CD14-positive monocyte (primary cell): ENCODE measurements around the gene OR5T1. TPM values are rescaled to one million over a fixed set of nuclear protein-coding genes. Genes with fewer than 3 reads are reported as not detected.
A peak's percentile ranks its signal among the peaks of the same experiment; 100 is the strongest.

Experiments
- DNase-seq, 3 donors: peaks; one replicate each; pipeline ENCODE4 v3.0.0-alpha.2; 2011 to 2022
- H2AFZ ChIP-seq: 2 replicates; pipeline ENCODE4 v1.6.0; 2012; ENCODE audit warnings: mild to moderate bottlenecking, low read depth, low read length, inconsistent platforms; ENCODE audit not compliant: insufficient read depth, poor library complexity, severe bottlenecking
- H3K27ac ChIP-seq, 2 donors: 1 replicate in 1 of 2; 2 replicates in 1 of 2; pipeline ENCODE4 v1.5.1; 2012 to 2013; ENCODE audit warnings: low read length in 2 of 2, control low read depth in 1 of 2, inconsistent platforms in 1 of 2, low read depth in 1 of 2, mild to moderate bottlenecking in 1 of 2
- H3K27me3 ChIP-seq, 2 donors: one replicate each; pipeline versions ENCODE4 v1.6.0 to v1.6.1; 2011 to 2013; ENCODE audit warnings: low read length in 2 of 2; ENCODE audit not compliant: control insufficient read depth in 2 of 2, insufficient read depth in 2 of 2
- H3K36me3 ChIP-seq, 2 donors: replicated peaks in 1 of 2; 1 replicate in 1 of 2; 2 replicates in 1 of 2; pipeline versions ENCODE4 v1.5.1 to v1.6.1; 2012 to 2013; ENCODE audit warnings: low read length in 2 of 2, control low read depth in 1 of 2, inconsistent platforms in 1 of 2, mild to moderate bottlenecking in 1 of 2; ENCODE audit not compliant: insufficient read depth in 2 of 2, control insufficient read depth in 1 of 2
- H3K4me1 ChIP-seq, 2 donors: 1 replicate in 1 of 2; 2 replicates in 1 of 2; pipeline versions ENCODE4 v1.5.1 to v1.6.1; 2012 to 2013; ENCODE audit warnings: low read length in 2 of 2, control low read depth in 1 of 2, inconsistent platforms in 1 of 2, mild to moderate bottlenecking in 1 of 2, moderate library complexity in 1 of 2; ENCODE audit not compliant: insufficient read depth in 2 of 2, control insufficient read depth in 1 of 2
- H3K4me2 ChIP-seq: replicated peaks from 2 replicates; pipeline ENCODE3; 2012; ENCODE audit warnings: low read length, moderate library complexity, mild to moderate bottlenecking; ENCODE audit not compliant: poor library complexity, severe bottlenecking; ENCODE audit errors: extremely low read depth
- H3K4me3 ChIP-seq, 3 experiments: fragments of 200-600 bp in 1 of 3; sonication (generic) in 1 of 3; replicated peaks in 1 of 3; 1 replicate in 2 of 3; 2 replicates in 1 of 3; pipeline ENCODE4 v1.5.1; 2011 to 2013; ENCODE audit warnings: low read length in 3 of 3, mild to moderate bottlenecking in 3 of 3, control low read depth in 2 of 3, low read depth in 2 of 3, inconsistent platforms in 1 of 3, moderate library complexity in 1 of 3
- H3K79me2 ChIP-seq: 2 replicates; pipeline ENCODE4 v1.6.0; 2012; ENCODE audit warnings: mild to moderate bottlenecking, control low read depth, inconsistent platforms, low read length, moderate library complexity; ENCODE audit not compliant: insufficient read depth
- H3K9ac ChIP-seq: 2 replicates; pipeline ENCODE4 v1.6.0; 2017; ENCODE audit warnings: low read length, mild to moderate bottlenecking; ENCODE audit not compliant: insufficient read depth, poor library complexity, severe bottlenecking
- H3K9me3 ChIP-seq, 2 donors: replicated peaks in 1 of 2; 1 replicate in 1 of 2; 2 replicates in 1 of 2; pipeline versions ENCODE4 v1.5.1 to v1.6.1; 2012 to 2013; ENCODE audit warnings: low read length in 2 of 2, control low read depth in 1 of 2; ENCODE audit not compliant: control insufficient read depth in 1 of 2, insufficient read depth in 1 of 2
- H4K20me1 ChIP-seq: 2 replicates; pipeline ENCODE4 v1.6.0; 2012; ENCODE audit warnings: mild to moderate bottlenecking, low read length, control low read depth, moderate library complexity; ENCODE audit not compliant: insufficient read depth
- H3K27ac Mint-ChIP-seq, 7 donors: one replicate each; pipeline ENCODE4 v1.8.0; 2020; ENCODE audit warnings: mild to moderate bottlenecking in 7 of 7, mixed read lengths in 7 of 7, moderate library complexity in 6 of 7, inconsistent platforms in 2 of 7
- H3K27me3 Mint-ChIP-seq, 3 donors: one replicate each; pipeline ENCODE4 v1.8.0; 2021 to 2022; ENCODE audit warnings: low read depth in 3 of 3, mild to moderate bottlenecking in 3 of 3, mixed read lengths in 3 of 3, moderate library complexity in 3 of 3, inconsistent platforms in 1 of 3
- H3K36me3 Mint-ChIP-seq, 2 donors: one replicate each; pipeline ENCODE4 v1.8.0; 2020; ENCODE audit warnings: mixed read lengths in 2 of 2, inconsistent platforms in 1 of 2, mild to moderate bottlenecking in 1 of 2
- H3K4me1 Mint-ChIP-seq: one replicate; pipeline ENCODE4 v1.8.0; 2020; ENCODE audit warnings: mild to moderate bottlenecking, mixed read lengths
- H3K4me3 Mint-ChIP-seq, 2 donors: one replicate each; pipeline ENCODE4 v1.8.0; 2020; ENCODE audit warnings: mild to moderate bottlenecking in 2 of 2, mixed read lengths in 2 of 2, moderate library complexity in 1 of 2
- H3K9me3 Mint-ChIP-seq, 7 donors: one replicate each; pipeline ENCODE4 v1.8.0; 2020 to 2022; ENCODE audit warnings: mixed read lengths in 7 of 7, mild to moderate bottlenecking in 6 of 7, moderate library complexity in 6 of 7, inconsistent platforms in 2 of 7
- WGBS: methylation state at CpG from one replicate; pipeline ENCODE4 v1.1.5; 2013; ENCODE audit warnings: missing lambda C conversion rate; ENCODE audit not compliant: insufficient coverage; 5-methylcytosine and 5-hydroxymethylcytosine counted together
- intact Hi-C, 2 donors: fragments of 100-400 bp; cut with micrococcal nuclease; formaldehyde crosslinking; loops; one replicate each; pipeline versions ENCODE4 v1.15.0 to v1.15.1; 2023
- polyA plus RNA-seq, 3 donors: library from polyadenylated mRNA; depleted of rRNA in 1 of 3; unstranded in 2 of 3; stranded (reverse) in 1 of 3; fragments of 300-500 nt in 2 of 3; fragments of >200 nt in 1 of 3; fragmentation: Illumina TruSeq in 2 of 3; gene quantifications; 1 replicate in 2 of 3; 2 replicates in 1 of 3; pipeline ENCODE4 v1.2.3, GENCODE V29; 2012 to 2021
- TF ChIP-seq, protein P1 (sequence below): fragments of 200-600 bp; IDR thresholded peaks from one replicate; pipeline ENCODE4 v1.8.0; 2022; ENCODE audit warnings: antibody characterized with exemption, mild to moderate bottlenecking

Gene OR5T1
- polyA plus RNA-seq, 3 donors: not detected

DNA sequence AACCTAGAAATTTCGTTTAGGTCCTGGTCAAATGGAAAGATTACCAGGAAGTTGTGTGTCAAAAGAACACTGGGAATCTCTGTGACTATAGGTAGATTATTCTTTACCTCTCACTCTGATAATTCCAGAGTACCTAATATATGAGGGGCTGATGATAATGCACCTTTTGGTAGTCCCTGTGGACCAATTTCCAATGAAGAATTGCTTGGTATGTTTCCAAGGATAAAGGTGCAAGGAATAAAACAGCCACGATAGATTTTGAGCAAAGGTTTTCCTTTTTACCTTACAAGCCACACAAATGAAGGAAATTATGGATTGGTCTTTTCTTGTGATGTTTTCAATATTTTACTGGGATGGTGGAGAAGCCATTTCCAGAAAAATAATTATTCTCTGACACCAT is 18.2 kb downstream of the OR5T1 start, which contains the start of gene OR8H1:
Gene OR8H1 (minus strand): TSS at position 101 of the 400 bp plus-strand sequence. CDS start 1,192 bp downstream, outside the sequence.
- Histone ChIP-seq H3K79me2 (no peaks in the 10 kb centered on the region), H3K36me3 (no peaks in the 10 kb centered on the region), H3K4me1 (no peaks in the 10 kb centered on the region), H3K27ac (no peak within 1 kb of the TSS), H3K4me2 (no peak within 1 kb of the TSS), H3K9ac (no peak within 1 kb of the TSS), H4K20me1 (no peaks in the 10 kb centered on the region), H2AFZ (no peak within 1 kb of the TSS), H3K9me3 (peaks cover 4 to 12% of the 10 kb centered on the region in 2 donors), H3K4me3 (no peak within 1 kb of the TSS), H3K27me3 (no peaks in the 10 kb centered on the region)
- H3K4me1 Mint-ChIP-seq: no peaks in the 10 kb centered on the region
- intact Hi-C loops: no loop called here
- H3K27ac Mint-ChIP-seq: peak within 1 kb of the TSS in 1 of 7 donors; percentile 41
- H3K4me3 Mint-ChIP-seq: no peak within 1 kb of the TSS
- H3K36me3 Mint-ChIP-seq: no peaks in the 10 kb centered on the region
- no peak for DNase-seq
- TF ChIP-seq, protein P1, sequence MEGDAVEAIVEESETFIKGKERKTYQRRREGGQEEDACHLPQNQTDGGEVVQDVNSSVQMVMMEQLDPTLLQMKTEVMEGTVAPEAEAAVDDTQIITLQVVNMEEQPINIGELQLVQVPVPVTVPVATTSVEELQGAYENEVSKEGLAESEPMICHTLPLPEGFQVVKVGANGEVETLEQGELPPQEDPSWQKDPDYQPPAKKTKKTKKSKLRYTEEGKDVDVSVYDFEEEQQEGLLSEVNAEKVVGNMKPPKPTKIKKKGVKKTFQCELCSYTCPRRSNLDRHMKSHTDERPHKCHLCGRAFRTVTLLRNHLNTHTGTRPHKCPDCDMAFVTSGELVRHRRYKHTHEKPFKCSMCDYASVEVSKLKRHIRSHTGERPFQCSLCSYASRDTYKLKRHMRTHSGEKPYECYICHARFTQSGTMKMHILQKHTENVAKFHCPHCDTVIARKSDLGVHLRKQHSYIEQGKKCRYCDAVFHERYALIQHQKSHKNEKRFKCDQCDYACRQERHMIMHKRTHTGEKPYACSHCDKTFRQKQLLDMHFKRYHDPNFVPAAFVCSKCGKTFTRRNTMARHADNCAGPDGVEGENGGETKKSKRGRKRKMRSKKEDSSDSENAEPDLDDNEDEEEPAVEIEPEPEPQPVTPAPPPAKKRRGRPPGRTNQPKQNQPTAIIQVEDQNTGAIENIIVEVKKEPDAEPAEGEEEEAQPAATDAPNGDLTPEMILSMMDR: no peak
- peaks cover 0 to 8% (median 0%) of the 10 kb centered on the region in 7 donors for H3K9me3 Mint-ChIP-seq
- no CpG with 5 or more reads among the region's 2 CpGs for WGBS
- H3K27me3 Mint-ChIP-seq: no peaks in the 10 kb centered on the region

DNA sequence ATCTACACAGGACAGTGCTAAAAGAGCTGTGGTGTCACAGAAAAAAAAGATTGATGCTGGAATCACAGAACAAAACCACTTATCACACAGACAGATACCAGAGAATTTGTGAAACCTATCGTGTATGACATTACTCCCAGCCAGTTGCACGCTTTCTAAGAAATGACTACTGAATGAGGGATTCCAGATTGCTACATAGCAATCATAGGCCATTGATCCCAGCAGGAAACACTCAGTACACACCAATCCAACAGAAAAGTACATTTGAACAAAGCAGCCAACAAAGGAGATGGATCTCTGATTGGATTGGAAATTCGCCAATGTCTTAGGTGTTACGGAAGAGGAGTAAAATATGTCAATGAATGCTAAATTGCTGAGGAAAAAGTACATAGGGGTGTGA is 22.9 kb downstream of the OR5T1 start:
- Histone ChIP-seq H4K20me1 (no peaks in the 10 kb centered on the region), H3K36me3 (no peaks in the 10 kb centered on the region), H3K9ac (no peak overlapping the region), H3K79me2 (no peaks in the 10 kb centered on the region), H3K27me3 (no peaks in the 10 kb centered on the region), H3K9me3 (peaks cover 0 to 4% of the 10 kb centered on the region in 2 donors), H3K27ac (no peak overlapping the region), H3K4me2 (no peak overlapping the region), H3K4me1 (no peaks in the 10 kb centered on the region), H2AFZ (no peak overlapping the region), H3K4me3 (no peak overlapping the region)
- peaks cover 0 to 1% (median 0%) of the 10 kb centered on the region in 3 donors for H3K27me3 Mint-ChIP-seq
- no peak overlapping the region for H3K27ac Mint-ChIP-seq
- no peak for DNase-seq
- H3K4me3 Mint-ChIP-seq: no peak overlapping the region
- TF ChIP-seq, protein P1: no peak
- 100% methylated on average over 1 of the region's 4 CpGs for WGBS
- no peaks in the 10 kb centered on the region for H3K4me1 Mint-ChIP-seq
- peaks cover 0 to 8% (median 0%) of the 10 kb centered on the region in 7 donors for H3K9me3 Mint-ChIP-seq
- H3K36me3 Mint-ChIP-seq: no peaks in the 10 kb centered on the region
- intact Hi-C loops: no loop called here
